Inflammatory macrophage treated with lipopolysaccharide for 4 hours (primary cell): Measurements from ENCODE around the gene DGAT2.
"Not testable (repeated sequence)": the region's sequence is repeated elsewhere in the genome, so short reads cannot be mapped to it uniquely, and the experiment has no call there.

Experiments used
- DNase-seq: peaks from one replicate; pipeline ENCODE4 v3.0.0-alpha.2; 2020

Gene DGAT2, protein sequence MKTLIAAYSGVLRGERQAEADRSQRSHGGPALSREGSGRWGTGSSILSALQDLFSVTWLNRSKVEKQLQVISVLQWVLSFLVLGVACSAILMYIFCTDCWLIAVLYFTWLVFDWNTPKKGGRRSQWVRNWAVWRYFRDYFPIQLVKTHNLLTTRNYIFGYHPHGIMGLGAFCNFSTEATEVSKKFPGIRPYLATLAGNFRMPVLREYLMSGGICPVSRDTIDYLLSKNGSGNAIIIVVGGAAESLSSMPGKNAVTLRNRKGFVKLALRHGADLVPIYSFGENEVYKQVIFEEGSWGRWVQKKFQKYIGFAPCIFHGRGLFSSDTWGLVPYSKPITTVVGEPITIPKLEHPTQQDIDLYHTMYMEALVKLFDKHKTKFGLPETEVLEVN

DNA sequence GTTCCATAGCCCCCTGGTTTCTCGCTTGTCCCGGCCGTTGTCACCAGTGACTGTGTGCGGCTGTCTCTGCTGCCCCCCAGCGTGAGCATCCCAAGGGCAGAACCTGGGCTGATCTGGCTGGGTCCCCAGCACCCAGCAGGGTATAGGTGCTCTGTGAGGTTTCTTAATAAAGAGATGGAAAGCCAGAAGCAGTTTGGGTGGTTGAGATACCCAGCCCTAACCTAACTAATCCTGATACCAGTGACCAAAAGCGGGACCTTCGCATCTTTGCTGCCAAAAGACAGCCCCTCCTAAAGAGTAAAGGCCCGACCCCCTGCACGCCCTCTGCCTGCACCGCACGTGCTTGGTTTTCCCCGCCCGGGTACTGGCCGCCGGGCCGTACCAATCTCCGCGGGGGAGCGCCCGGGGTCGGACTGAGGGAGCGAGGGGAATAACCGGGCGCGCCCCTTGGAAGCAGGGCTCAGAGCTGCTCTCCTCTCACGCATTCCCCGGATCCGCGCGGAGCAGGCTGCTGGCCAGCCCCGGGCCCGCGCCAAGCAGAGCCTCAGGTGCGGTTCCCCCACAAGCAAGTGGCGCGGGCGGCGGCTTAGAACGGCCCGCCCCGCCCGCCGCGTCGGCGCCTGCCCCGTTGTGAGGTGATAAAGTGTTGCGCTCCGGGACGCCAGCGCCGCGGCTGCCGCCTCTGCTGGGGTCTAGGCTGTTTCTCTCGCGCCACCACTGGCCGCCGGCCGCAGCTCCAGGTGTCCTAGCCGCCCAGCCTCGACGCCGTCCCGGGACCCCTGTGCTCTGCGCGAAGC is at the start of gene DGAT2:
DGAT2 (plus strand) TSS at position 667 of the 797 bp plus-strand sequence. CDS start 214 bp downstream, outside the sequence.
- peak; percentile 60 for DNase-seq

DNA sequence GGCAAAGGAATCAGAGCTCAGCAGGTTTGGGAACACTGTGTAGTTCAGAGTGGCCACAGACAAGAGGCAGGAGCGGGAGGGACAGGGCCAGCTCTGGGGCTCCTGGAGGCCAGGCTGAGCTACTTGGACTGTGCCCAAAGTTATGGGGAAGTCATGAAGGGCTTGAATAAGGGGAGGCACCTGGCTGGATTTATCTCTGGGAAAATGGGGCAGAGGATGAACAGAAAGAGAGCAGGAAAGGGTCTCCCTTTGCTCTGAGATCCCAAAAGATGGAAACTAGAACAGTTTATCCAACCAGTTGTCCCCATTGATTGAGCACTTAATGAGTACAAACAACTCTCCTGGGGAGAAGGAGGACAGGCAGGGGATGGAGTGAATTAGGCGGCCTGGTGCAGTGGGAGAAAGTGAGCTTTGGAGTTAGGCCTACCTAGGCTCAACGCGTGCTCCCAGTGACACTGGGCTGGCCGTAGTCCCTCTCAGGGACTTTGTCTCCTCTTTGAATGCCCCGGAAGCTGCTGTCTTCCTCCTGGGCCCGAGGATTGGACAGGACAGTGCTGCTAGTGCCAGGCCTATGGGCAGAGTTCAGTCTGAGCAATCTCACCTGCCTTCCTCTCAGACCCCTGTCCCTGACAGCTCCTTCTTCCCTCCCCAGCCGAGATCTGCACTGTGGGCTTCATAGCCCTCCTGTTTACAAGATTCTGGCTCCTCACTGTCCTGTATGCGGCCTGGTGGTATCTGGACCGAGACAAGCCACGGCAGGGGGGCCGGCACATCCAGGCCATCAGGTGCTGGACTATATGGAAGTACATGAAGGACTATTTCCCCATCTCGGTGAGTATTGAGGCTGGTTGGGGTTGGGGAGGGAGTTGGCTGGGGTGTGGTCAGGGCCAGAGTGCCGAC is 49.0 kb upstream of the DGAT2 start:
- no peak for DNase-seq

GRCh38 chr11:75720639-75721038 is 47.9 kb upstream of the DGAT2 start:
- no peak for DNase-seq

DNA sequence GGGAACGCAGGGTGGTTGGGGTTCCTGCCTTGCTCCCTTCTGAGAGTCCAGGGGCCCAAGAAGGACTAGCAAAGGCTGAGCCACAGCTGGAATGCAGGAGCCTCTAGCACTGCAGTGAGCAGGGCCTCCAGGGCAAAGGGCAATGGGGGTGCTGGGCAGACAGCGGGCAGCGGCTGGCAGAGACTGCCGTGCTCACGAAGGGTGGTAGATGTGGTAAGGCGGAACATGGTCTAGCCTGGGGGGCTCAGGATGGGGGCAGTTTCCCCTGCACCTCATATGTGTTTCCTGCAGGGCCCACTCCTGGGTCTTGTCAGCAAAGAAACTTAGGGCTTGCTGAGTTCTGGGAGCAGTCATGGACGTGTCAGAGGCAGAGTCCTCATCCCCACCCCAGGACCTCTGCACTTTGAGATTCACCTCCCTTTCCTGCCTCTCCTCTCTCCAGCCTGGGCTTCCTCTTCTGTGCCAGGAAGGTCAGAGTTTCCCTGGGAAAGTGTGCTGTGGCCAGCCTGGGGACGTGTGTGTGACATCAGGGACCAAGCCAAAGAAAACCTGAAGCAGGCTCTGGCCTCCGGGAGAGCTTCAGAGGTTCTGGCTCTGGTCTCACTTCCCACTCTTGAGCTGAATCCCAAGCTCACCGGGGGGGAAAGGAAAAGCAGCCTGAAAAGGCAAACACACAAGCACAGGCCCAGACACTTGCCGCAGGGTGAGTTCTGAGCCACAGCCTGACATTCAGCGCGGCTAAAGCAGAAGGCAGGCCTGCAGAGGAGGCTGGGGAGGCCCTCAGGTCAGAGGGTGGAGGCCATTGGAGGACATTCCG is 46.5 kb upstream of the DGAT2 start:
- no peak for DNase-seq

GRCh38 chr11:75722669-75723042 is 45.9 kb upstream of the DGAT2 start:
- DNase-seq = no peak

- no peak for DNase-seq
Observed at GRCh38 chr11:75725547-75726320, 42.8 kb upstream of the DGAT2 start.

- DNase-seq = no peak
Observed at GRCh38 chr11:75728992-75729391, 39.6 kb upstream of the DGAT2 start.

DNA sequence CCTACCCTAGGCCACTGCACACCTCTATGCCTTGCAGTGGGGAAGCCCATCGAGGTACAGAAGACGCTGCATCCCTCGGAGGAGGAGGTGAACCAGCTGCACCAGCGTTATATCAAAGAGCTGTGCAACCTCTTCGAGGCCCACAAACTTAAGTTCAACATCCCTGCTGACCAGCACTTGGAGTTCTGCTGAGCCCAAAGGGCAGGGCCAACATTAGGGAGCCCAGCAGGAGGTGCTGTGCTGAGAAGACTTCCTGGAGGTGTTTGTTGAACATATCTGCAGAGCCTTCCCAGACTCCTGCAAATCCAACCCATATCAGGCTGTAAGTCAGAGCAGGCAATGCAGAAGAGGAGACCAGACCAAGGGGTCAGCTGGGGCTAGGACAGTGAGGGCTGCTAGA is 37.5 kb upstream of the DGAT2 start:
- no peak for DNase-seq

GRCh38 chr11:75733071-75733430 is 35.5 kb upstream of the DGAT2 start:
- no peak for DNase-seq

DNA sequence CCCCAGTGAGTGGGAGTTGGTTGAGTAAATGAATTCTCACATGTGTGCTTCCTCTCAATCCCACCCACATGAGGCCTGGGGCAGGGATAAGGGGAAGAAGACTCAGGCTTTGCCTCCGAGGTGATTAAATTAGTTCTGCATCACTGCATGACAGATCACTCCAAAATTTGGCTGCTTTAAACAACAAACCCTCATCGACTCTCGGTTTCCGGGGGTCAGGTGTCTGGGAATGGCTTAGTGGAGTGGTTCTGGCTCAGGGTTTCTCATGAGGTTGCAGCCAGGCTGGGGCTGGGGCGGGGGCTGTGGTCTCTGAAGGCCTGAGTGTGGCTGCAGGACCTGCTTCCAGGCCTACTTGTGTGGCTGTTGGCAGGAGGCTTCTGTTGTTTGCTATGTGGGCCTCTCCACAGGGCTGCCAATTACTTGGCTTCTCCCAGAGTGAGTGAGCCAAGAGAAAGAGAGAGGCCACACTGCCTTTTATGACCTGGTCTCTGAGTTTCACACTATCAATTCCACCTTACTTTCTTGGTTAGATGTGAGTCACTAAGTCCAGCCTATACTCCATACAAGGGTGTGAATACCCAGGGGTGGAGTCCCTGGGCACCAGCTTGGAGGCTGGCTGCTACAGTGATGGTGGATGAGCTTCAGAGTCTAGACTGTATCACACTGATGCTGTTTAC is 35.0 kb upstream of the DGAT2 start:
- peak; percentile 88 for DNase-seq

DNA sequence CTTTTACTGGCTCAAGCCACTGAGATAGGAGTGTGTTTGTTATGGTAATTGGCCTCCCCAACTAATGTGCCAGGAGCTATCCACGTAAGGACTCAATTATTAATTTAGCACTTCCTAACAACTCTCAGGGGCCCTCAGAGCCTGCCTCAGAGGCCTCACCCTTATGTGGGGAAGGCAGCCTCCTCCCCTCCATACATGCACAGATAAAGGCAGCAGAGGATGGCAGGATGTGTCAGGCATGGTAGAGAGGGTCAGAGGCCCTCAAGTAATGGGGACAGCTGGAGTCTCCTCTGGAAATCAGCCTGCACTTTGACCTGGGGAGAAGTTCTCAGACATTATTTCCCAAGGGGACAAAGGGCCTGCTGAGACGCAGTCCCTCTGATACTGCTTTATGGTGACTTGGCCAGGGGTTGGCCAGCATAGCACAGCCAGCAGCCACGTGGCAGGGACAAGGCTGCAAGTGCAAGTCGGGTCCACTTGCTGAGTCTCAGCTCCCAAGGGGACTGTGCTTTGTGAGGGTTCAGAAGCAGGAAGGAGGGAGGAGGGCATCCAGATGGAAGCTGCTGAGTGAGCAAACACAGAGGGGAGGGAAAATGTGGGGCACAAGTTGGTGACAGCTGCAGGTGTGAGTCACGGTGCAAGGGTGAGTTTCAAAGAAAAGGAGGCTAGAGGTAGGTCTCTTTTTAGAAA is 33.9 kb upstream of the DGAT2 start:
- DNase-seq = no peak

DNA sequence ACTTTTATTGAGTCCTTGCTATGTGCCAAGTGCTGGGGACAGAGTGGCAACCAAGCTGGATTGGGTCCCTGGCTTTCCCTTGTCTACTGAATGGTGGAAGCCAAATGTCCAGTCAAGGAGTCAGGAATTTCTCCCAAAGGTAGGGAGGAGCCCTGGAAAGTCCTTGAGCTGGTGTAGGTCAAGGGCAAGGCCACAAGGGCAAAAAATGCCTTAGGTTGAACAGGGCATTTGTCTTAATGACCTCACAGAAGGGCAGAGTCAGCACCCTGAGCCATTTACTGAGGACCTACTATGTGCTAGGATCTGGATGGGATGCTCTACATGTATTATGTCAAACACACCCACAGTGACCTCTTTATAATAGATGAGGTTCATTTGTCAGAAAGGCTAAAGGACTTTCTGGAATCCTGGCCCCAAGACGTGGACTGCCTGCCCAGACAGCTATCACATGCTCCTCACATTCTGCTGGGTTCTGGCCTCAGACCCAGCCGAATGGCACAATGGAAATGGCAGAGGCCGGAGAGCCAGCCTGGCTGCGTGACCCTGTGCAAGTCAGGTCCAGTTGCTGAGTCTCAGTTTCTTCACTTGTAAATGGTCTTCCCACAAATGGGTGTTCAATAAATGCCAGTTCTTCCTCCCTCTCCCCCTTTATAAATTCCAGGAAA is 33.3 kb upstream of the DGAT2 start:
- no peak for DNase-seq

GRCh38 chr11:75737314-75737713 is 31.3 kb upstream of the DGAT2 start:
- no peak for DNase-seq

DNA sequence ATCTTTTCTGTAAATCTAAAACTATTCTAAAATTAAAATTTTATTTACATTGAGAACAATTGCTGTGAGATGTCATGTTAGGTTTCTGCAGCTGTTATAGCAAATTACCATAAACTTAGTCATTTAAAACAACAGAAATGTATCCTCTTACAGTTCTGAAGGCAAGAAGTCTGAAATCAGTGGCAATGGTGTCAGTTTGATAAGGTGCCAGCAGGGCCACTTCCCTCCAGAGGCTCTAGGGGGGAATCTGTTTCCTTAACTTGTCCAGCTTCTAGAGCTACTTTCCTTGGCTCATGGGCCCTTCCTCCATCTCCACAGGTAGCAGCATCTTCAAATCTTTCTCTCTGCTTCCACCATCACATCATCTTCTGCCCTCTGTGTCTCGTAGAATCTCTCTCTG is 27.9 kb upstream of the DGAT2 start:
- DNase-seq = no peak

DNA sequence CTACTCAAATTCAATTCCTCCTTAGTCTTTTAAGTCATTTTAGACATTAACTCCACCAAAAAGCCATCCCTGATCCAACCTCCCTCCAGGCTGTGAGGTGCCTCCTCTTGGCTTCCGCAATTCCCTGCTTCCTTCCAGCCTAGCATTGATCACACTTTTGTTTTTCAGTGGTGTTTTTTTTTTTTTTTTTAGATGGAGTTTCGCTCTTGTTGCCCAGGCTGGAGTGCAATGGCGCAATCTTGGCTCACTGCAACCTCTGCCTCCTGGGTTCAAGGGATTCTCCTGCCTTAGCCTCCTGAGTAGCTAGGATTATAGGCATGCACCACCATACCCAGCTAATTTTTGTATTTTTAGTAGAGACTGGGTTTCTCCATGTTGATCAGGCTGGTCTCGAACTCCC is 25.4 kb upstream of the DGAT2 start:
- not testable (repeated sequence) for DNase-seq

GRCh38 chr11:75743711-75744563 is 24.6 kb upstream of the DGAT2 start:
- DNase-seq = no peak

- no peak for DNase-seq
Observed at GRCh38 chr11:75745807-75746206, 22.8 kb upstream of the DGAT2 start.

- DNase-seq = not testable (repeated sequence)
Observed at GRCh38 chr11:75748729-75749273, 19.8 kb upstream of the DGAT2 start.
